HL-60 (cell line): ENCODE data around the gene NKAIN4.

Experiments
- DNase-seq, 2 experiments: peaks; one replicate each; pipeline ENCODE4 v3.0.0-alpha.2; 2010 to 2020; ENCODE audit warnings: low read depth in 1 of 2, low spot score in 1 of 2
- H3K27ac ChIP-seq: fragments of 250-450 bp; sonication (Bioruptor Pico); replicated peaks from 2 replicates; pipeline ENCODE4 v1.5.1; 2020; ENCODE audit warnings: mild to moderate bottlenecking, moderate library complexity
- H3K27me3 ChIP-seq: fragments of 250-450 bp; sonication (Bioruptor Pico); 2 replicates; pipeline ENCODE4 v1.5.1; 2021; ENCODE audit warnings: mild to moderate bottlenecking, moderate library complexity; ENCODE audit not compliant: insufficient read depth, poor library complexity, severe bottlenecking
- H3K4me3 ChIP-seq: replicated peaks from 2 replicates; pipeline ENCODE4 v1.5.1; 2011; ENCODE audit warnings: mild to moderate bottlenecking, control low read depth, low read length; ENCODE audit not compliant: insufficient read depth
- GABPA ChIP-seq: IDR thresholded peaks from 2 replicates; pipeline ENCODE4 v1.6.1; 2012; ENCODE audit warnings: low read depth
- POLR2AphosphoS5 ChIP-seq: IDR thresholded peaks from 2 replicates; pipeline ENCODE4 v1.6.1; 2012; ENCODE audit warnings: low read depth
- SPI1 ChIP-seq: IDR thresholded peaks from 2 replicates; pipeline ENCODE4 v1.6.1; 2012; ENCODE audit warnings: low read depth, mild to moderate bottlenecking, borderline replicate concordance
- TF ChIP-seq, protein P1 (sequence below): IDR thresholded peaks from one replicate; pipeline ENCODE4 v1.5.1; 2011; ENCODE audit warnings: low read length, control low read depth, inconsistent platforms; ENCODE audit not compliant: insufficient read depth
- TF ChIP-seq, protein P2 (sequence below): IDR thresholded peaks from 2 replicates; pipeline ENCODE4 v1.6.1; 2012; ENCODE audit warnings: low read depth; ENCODE audit not compliant: insufficient replicate concordance

NKAIN4 gene

GRCh38 chr20:63280929-63281545 lies 26.8 kb upstream of the NKAIN4 start:
- Histone ChIP-seq H3K27ac (no peak overlapping the region), H3K27me3 (no peaks in the 10 kb centered on the region), H3K4me3 (no peak overlapping the region)
- TF ChIP-seq, protein P1, sequence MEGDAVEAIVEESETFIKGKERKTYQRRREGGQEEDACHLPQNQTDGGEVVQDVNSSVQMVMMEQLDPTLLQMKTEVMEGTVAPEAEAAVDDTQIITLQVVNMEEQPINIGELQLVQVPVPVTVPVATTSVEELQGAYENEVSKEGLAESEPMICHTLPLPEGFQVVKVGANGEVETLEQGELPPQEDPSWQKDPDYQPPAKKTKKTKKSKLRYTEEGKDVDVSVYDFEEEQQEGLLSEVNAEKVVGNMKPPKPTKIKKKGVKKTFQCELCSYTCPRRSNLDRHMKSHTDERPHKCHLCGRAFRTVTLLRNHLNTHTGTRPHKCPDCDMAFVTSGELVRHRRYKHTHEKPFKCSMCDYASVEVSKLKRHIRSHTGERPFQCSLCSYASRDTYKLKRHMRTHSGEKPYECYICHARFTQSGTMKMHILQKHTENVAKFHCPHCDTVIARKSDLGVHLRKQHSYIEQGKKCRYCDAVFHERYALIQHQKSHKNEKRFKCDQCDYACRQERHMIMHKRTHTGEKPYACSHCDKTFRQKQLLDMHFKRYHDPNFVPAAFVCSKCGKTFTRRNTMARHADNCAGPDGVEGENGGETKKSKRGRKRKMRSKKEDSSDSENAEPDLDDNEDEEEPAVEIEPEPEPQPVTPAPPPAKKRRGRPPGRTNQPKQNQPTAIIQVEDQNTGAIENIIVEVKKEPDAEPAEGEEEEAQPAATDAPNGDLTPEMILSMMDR: peak; percentile 22
- TF ChIP-seq, protein P2, sequence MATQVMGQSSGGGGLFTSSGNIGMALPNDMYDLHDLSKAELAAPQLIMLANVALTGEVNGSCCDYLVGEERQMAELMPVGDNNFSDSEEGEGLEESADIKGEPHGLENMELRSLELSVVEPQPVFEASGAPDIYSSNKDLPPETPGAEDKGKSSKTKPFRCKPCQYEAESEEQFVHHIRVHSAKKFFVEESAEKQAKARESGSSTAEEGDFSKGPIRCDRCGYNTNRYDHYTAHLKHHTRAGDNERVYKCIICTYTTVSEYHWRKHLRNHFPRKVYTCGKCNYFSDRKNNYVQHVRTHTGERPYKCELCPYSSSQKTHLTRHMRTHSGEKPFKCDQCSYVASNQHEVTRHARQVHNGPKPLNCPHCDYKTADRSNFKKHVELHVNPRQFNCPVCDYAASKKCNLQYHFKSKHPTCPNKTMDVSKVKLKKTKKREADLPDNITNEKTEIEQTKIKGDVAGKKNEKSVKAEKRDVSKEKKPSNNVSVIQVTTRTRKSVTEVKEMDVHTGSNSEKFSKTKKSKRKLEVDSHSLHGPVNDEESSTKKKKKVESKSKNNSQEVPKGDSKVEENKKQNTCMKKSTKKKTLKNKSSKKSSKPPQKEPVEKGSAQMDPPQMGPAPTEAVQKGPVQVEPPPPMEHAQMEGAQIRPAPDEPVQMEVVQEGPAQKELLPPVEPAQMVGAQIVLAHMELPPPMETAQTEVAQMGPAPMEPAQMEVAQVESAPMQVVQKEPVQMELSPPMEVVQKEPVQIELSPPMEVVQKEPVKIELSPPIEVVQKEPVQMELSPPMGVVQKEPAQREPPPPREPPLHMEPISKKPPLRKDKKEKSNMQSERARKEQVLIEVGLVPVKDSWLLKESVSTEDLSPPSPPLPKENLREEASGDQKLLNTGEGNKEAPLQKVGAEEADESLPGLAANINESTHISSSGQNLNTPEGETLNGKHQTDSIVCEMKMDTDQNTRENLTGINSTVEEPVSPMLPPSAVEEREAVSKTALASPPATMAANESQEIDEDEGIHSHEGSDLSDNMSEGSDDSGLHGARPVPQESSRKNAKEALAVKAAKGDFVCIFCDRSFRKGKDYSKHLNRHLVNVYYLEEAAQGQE: no peak
- DNase-seq: no peak

DNA sequence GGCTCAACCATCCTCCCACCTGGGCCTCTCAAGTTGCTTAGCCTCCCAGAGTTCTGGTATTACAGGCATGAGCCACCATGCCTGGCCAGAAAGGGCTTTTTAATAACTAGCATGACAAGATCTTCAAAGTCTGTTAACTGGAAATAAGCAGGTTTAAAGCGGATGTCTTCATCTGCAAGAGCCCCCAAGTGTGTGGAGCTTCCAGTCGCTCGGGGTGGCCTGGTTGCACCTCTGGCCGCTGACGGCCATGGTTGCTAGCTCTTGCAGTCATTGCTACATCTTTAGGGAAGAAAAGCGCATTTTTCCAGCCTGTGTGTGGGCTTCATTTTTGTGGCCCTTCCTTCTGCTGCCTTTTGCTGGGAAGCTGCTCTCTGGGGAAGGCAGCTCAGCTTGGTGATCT lies 26.1 kb upstream of the NKAIN4 start:
- DNase-seq: no peak
- no peak for TF ChIP-seq GABPA
- no peak for TF ChIP-seq POLR2AphosphoS5
- TF ChIP-seq, protein P2: no peak
- TF ChIP-seq, protein P1: no peak
- no peak for TF ChIP-seq SPI1
- Histone ChIP-seq H3K27me3 (no peaks in the 10 kb centered on the region), H3K4me3 (no peak overlapping the region), H3K27ac (no peak overlapping the region)

- no peak for DNase-seq
- TF ChIP-seq POLR2AphosphoS5 (no peak), GABPA (no peak), SPI1 (no peak)
- TF ChIP-seq, protein P1: no peak
- TF ChIP-seq, protein P2: no peak
- H3K27ac ChIP-seq: no peak overlapping the region
Measured at GRCh38 chr20:63279931-63280330, 25.7 kb upstream of the NKAIN4 start.

More at GRCh38 chr20:63279931-63280330, 25.7 kb upstream of the NKAIN4 start:
- Histone ChIP-seq H3K4me3 (no peak overlapping the region), H3K27me3 (no peaks in the 10 kb centered on the region)
